T-helper 1 cell treated with Interleukin-12 subunit alpha and Interleukin-12 subunit beta and Interleukin-4 antibody, amounts not matched to agents 30 μg/mL and 1 μg/mL, for 36 hours (primary cell): ENCODE data around the gene OR6C4.
"Not testable (repeated sequence)": the region's sequence is repeated elsewhere in the genome, so short reads cannot be mapped to it uniquely, and the experiment has no call there.

Experiments
- H3K27ac Mint-ChIP-seq: one replicate; pipeline ENCODE4 v1.8.0; 2021; ENCODE audit warnings: mild to moderate bottlenecking, mixed read lengths
- H3K27me3 Mint-ChIP-seq: one replicate; pipeline ENCODE4 v1.8.0; 2021; ENCODE audit warnings: low read depth, mixed read lengths
- H3K36me3 Mint-ChIP-seq: one replicate; pipeline ENCODE4 v1.8.0; 2021; ENCODE audit warnings: low read depth, mixed read lengths
- H3K4me1 Mint-ChIP-seq: one replicate; pipeline ENCODE4 v1.8.0; 2021; ENCODE audit warnings: low read depth, mixed read lengths
- H3K4me3 Mint-ChIP-seq: one replicate; pipeline ENCODE4 v1.8.0; 2021; ENCODE audit warnings: mild to moderate bottlenecking, moderate library complexity, mixed read lengths
- H3K9me3 Mint-ChIP-seq: one replicate; pipeline ENCODE4 v1.8.0; 2021; ENCODE audit warnings: mixed read lengths

OR6C4 gene

DNA sequence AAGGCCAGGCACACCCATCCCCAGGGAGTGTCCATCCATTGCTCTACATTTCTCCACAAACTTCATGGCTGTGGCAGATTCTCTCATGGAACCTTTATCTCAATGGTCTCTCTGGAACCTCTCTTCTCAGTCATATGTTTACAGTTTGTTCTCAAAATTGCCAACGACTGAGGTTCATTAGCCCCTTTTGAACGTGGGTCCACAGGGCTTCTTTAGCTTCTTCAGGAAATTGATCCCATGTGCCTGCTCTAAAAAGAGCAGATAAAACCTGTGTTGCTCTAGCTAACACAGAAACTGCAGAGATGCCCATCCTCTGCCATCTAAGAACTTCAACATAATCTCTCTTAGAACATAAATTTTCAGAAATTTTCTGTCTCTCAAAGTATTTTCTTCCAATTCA, at the start of gene OR6C4:
OR6C4 (plus strand) TSS at position 301 of the 400 bp plus-strand sequence. CDS start 1,625 bp downstream, outside the sequence.
- no peak within 1 kb of the TSS for H3K4me3 Mint-ChIP-seq

GRCh38 chr12:55499810-55500252, 49.6 kb upstream of the OR6C4 start:
- Mint-ChIP-seq H3K9me3 (no peaks in the 10 kb centered on the region), H3K4me3 (no peak overlapping the region)

More for the DNA sequence above, at the start of gene OR6C4:
- Mint-ChIP-seq H3K27me3 (no peaks in the 10 kb centered on the region), H3K27ac (no peak within 1 kb of the TSS), H3K4me1 (no peaks in the 10 kb centered on the region), H3K9me3 (peaks cover 9% of the 10 kb centered on the region), H3K36me3 (no peaks in the 10 kb centered on the region)

GRCh38 chr12:55501601-55502000, 47.8 kb upstream of the OR6C4 start:
- Mint-ChIP-seq H3K27me3 (peaks cover 3% of the 10 kb centered on the region), H3K9me3 (no peaks in the 10 kb centered on the region), H3K36me3 (no peaks in the 10 kb centered on the region), H3K27ac (no peak overlapping the region), H3K4me1 (peaks cover 2% of the 10 kb centered on the region), H3K4me3 (no peak overlapping the region)

More at GRCh38 chr12:55499810-55500252, 49.6 kb upstream of the OR6C4 start:
- peaks cover 3% of the 10 kb centered on the region for H3K27me3 Mint-ChIP-seq
- H3K36me3 Mint-ChIP-seq = no peaks in the 10 kb centered on the region
- H3K27ac Mint-ChIP-seq = no peak overlapping the region
- H3K4me1 Mint-ChIP-seq = peaks cover 2% of the 10 kb centered on the region

- no peaks in the 10 kb centered on the region for H3K36me3 Mint-ChIP-seq
- H3K4me1 Mint-ChIP-seq = no peaks in the 10 kb centered on the region
- no peak overlapping the region for H3K4me3 Mint-ChIP-seq
- H3K27me3 Mint-ChIP-seq = no peaks in the 10 kb centered on the region
- H3K27ac Mint-ChIP-seq = no peak overlapping the region
- no peaks in the 10 kb centered on the region for H3K9me3 Mint-ChIP-seq
These were observed 33.7 kb upstream of the OR6C4 start for GRCh38 chr12:55515696-55516095.

DNA sequence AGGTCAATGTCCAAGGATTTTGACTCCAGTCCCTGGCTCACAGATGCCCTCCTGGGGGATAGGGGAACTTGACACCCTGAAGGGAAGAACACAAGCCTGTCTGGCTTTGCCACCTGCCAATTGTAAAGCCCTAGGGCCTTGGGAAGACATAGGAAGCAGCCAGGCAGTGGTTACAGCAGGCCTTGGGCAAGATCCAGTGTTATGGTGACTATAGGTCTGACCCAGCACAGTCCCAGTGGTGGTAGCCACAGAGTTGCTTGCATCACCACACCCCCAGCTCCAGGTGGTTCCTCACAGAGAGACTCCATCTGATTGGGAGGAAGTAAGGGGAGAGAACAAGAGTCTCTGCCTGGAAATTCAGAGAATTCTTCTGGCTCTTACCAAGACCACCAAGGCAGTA, 33.0 kb upstream of the OR6C4 start:
- Mint-ChIP-seq H3K4me1 (no peaks in the 10 kb centered on the region), H3K27me3 (no peaks in the 10 kb centered on the region), H3K36me3 (no peaks in the 10 kb centered on the region), H3K27ac (no peak overlapping the region), H3K9me3 (no peaks in the 10 kb centered on the region), H3K4me3 (no peak overlapping the region)

- not testable (repeated sequence) for H3K4me3 Mint-ChIP-seq, H3K4me1 Mint-ChIP-seq, H3K27me3 Mint-ChIP-seq, H3K27ac Mint-ChIP-seq, H3K9me3 Mint-ChIP-seq, H3K36me3 Mint-ChIP-seq
These were observed 1.2 kb upstream of the OR6C4 start for GRCh38 chr12:55548235-55548634.

DNA sequence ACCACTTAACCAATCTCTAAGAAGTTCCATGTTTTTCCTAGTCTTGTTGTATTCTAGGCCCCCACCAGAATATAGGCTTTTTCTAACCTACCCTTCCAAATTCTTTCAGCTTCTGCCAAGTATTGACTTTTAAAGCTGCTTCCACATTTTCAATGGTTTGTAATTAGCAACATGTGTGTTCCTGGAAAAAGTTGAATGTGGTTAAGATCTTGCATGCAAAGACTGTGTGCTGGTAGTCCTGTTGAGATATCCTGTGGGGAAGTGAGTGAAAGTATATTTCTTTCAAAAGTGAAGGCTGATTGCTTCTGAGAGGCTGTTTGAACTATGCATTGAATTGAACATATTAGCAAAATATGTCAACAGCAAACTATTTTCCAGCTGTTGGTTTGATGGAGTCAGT, 646 bp upstream of the OR6C4 start:
- Mint-ChIP-seq H3K27me3 (no peaks in the 10 kb centered on the region), H3K27ac (no peak overlapping the region), H3K36me3 (no peaks in the 10 kb centered on the region), H3K4me1 (no peaks in the 10 kb centered on the region), H3K9me3 (peaks cover 9% of the 10 kb centered on the region), H3K4me3 (no peak overlapping the region)

DNA sequence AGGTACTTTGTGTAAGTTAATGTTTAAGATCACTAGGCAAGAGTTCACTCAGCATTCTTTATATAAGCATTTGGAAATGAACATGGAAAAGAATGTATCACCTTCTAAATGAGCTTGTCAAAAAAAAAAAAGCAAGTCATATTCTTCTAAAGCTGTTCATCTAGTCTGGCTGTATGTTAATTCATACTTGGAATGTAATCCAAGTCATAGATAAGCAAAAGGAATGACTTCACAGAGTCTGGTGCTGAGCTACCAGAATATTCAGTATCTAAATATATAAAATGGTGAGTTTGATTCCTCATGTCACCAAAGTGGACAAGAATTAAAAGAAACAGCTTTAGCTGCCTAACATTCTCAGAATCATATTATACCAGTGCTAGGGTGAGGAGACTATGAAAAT, 4.9 kb downstream of the OR6C4 start:
- H3K36me3 Mint-ChIP-seq = no peaks in the 10 kb centered on the region
- no peaks in the 10 kb centered on the region for H3K4me1 Mint-ChIP-seq
- no peaks in the 10 kb centered on the region for H3K27me3 Mint-ChIP-seq

GRCh38 chr12:55570060-55570459, 20.7 kb downstream of the OR6C4 start:
- not testable (repeated sequence) for H3K4me3 Mint-ChIP-seq, H3K36me3 Mint-ChIP-seq, H3K27ac Mint-ChIP-seq, H3K27me3 Mint-ChIP-seq, H3K4me1 Mint-ChIP-seq
- H3K9me3 Mint-ChIP-seq = peaks cover 40% of the 10 kb centered on the region

More for the DNA sequence above, 4.9 kb downstream of the OR6C4 start:
- Mint-ChIP-seq H3K27ac (no peak overlapping the region), H3K9me3 (peaks cover 17% of the 10 kb centered on the region), H3K4me3 (no peak overlapping the region)

DNA sequence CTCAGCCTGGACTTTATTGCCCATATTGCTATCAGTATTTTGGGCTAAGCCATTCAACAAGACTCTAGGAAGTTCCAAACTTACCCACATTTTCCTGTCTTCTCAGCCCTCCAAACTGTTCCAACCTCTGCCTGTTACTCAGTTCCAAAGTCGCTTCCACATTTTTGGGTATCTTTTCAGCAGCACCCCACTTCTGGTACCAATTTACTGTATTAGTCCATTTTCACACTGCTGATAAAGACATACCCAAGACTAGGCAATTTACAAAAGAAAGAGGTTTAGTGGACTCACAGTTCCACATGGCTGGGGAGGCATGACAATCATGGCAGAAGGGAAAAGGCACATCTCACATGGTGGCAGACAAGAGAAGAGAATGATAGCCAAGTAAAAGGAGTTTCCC, 21.3 kb downstream of the OR6C4 start:
- H3K4me1 Mint-ChIP-seq, H3K4me3 Mint-ChIP-seq, H3K27me3 Mint-ChIP-seq: not testable (repeated sequence)

DNA sequence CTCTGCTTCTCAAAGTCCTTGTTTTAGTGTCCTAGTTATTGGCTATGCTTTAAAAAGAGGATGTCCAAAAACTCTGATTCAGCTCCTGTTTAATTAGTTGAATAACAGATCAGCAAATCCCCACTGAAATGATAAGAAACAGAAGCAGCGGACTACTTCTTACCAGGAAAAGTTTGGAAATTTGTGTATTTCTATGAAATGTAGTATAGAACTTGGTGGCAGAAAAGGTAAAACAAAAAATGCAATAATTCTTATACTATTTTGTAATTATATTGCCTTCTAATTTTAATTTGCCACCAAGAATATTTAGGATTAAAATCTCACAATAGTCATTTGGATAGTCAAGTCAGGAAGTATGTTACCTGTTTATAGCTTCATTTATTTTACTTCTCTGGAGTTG, 22.8 kb downstream of the OR6C4 start, which contains the start of gene OR2AP1:
OR2AP1 (plus strand) TSS at position 301 of the 400 bp plus-strand sequence. CDS start 1,947 bp downstream, outside the sequence.
- Mint-ChIP-seq H3K27me3 (no peaks in the 10 kb centered on the region), H3K9me3 (peaks cover 38% of the 10 kb centered on the region), H3K36me3 (no peaks in the 10 kb centered on the region), H3K4me1 (no peaks in the 10 kb centered on the region), H3K27ac (no peak within 1 kb of the TSS), H3K4me3 (no peak within 1 kb of the TSS)

More for the DNA sequence above, 21.3 kb downstream of the OR6C4 start:
- not testable (repeated sequence) for H3K27ac Mint-ChIP-seq, H3K36me3 Mint-ChIP-seq
- peaks cover 40% of the 10 kb centered on the region for H3K9me3 Mint-ChIP-seq

- Mint-ChIP-seq H3K36me3 (no peaks in the 10 kb centered on the region), H3K27me3 (peaks cover 7% of the 10 kb centered on the region), H3K27ac (no peak overlapping the region), H3K9me3 (peaks cover 6% of the 10 kb centered on the region), H3K4me3 (no peak overlapping the region), H3K4me1 (no peaks in the 10 kb centered on the region)
These were observed 32.7 kb downstream of the OR6C4 start for GRCh38 chr12:55582066-55582465.

DNA sequence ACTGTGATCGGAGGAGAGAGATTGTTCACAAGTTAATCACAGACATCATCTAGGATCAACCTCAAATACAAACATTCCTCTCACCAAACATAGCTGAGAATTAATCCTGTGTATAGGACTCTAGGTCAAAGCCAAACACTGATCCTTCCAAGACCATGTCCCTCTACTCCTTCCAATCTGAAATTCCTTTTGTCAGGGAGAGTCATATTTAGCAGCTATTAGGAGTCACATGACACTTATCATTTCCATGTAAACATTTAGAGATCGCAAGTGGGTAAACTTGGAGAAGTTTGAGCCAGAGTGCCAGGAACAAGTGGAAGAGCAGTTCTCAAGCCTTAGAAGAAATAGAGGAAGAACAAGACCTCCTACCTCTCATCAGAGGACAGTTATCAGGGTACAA, 36.4 kb downstream of the OR6C4 start:
- H3K9me3 Mint-ChIP-seq = no peaks in the 10 kb centered on the region
- H3K36me3 Mint-ChIP-seq = no peaks in the 10 kb centered on the region
- no peak overlapping the region for H3K4me3 Mint-ChIP-seq
- H3K27ac Mint-ChIP-seq = no peak overlapping the region
- peaks cover 7% of the 10 kb centered on the region for H3K27me3 Mint-ChIP-seq
- no peaks in the 10 kb centered on the region for H3K4me1 Mint-ChIP-seq

GRCh38 chr12:55590152-55590551, 40.8 kb downstream of the OR6C4 start:
- H3K4me1 Mint-ChIP-seq, H3K4me3 Mint-ChIP-seq, H3K27ac Mint-ChIP-seq, H3K27me3 Mint-ChIP-seq, H3K36me3 Mint-ChIP-seq, H3K9me3 Mint-ChIP-seq: not testable (repeated sequence)
